Right renal pelvis (tissue), 4 donors: Measurements from ENCODE around the gene PAIP1. TPM values are rescaled to one million over a fixed set of nuclear protein-coding genes. Genes with fewer than 3 reads are reported as not detected.

ENCODE experiments used
- polyA plus RNA-seq, 4 donors: library from polyadenylated mRNA; unstranded; fragments of 120-200 nt; gene quantifications; one replicate each; pipeline ENCODE4 v1.2.1, GENCODE V29; 2013; ENCODE audit not compliant: insufficient read length in 4 of 4

The PAIP1 gene
- polyA plus RNA-seq, 4 donors = 156 to 178 (median 172) TPM

Other genes starting within 250 kb of the PAIP1 start
- gene HMGCS1, start 243.7 kb downstream of the PAIP1 start, polyA plus RNA-seq = 100 to 1,000 TPM in 3 of 4 donors, 10 to 100 TPM in 1; 96.0 to 139 (median 119) TPM
- gene CCL28, start 144.7 kb downstream of the PAIP1 start, polyA plus RNA-seq = 1 to 10 TPM; 2.6 to 4.4 (median 3.1) TPM
- 10 to 100 TPM; 17.0 to 21.1 (median 20.6) TPM for gene TMEM267, start 73.2 kb downstream of the PAIP1 start, polyA plus RNA-seq
- 1 to 10 TPM; 4.5 to 6.1 (median 5.7) TPM for gene C5orf34, start 41.9 kb downstream of the PAIP1 start, polyA plus RNA-seq
- 100 to 1,000 TPM in 3 of 4 donors, 10 to 100 TPM in 1; 99.0 to 130 (median 122) TPM for gene NNT, start 46.1 kb upstream of the PAIP1 start, polyA plus RNA-seq